Breast epithelium (tissue), 3 donors: ENCODE measurements around the gene COPS3.

ENCODE experiments used
- CTCF ChIP-seq, 3 donors: fragments of 450-650 bp; IDR thresholded peaks; one replicate each; pipeline ENCODE4 v1.5.1; 2016 to 2017; ENCODE audit warnings: antibody characterized with exemption in 3 of 3, mild to moderate bottlenecking in 3 of 3, moderate library complexity in 3 of 3
- POLR2A ChIP-seq: fragments of 450-650 bp; IDR thresholded peaks from one replicate; pipeline ENCODE4 v1.6.1; 2016; ENCODE audit warnings: antibody characterized with exemption, mild to moderate bottlenecking, moderate library complexity

- TF ChIP-seq POLR2A (no peak), CTCF (IDR thresholded peaks at IDR 0.05) (no peak)
Observed at GRCh38 chr17:17200831-17201230, 80.2 kb downstream of the COPS3 start.
